CD4-positive, CD25-positive, alpha-beta regulatory T cell (primary cell): ENCODE measurements around the gene IBSP. TPM values are rescaled to one million over a fixed set of nuclear protein-coding genes. Genes with fewer than 3 reads are reported as not detected.

Experiments
- polyA plus RNA-seq, 4 donors: library from polyadenylated mRNA; unstranded; fragments of 300-500 nt; fragmentation: Illumina TruSeq; gene quantifications; one replicate each; pipeline ENCODE4 v1.2.3, GENCODE V29; 2021
- total RNA-seq: library from RNA; stranded (reverse); gene quantifications from one replicate; pipeline ENCODE4 v1.2.3, GENCODE V29; 2022

Gene IBSP
- total and polyA plus RNA-seq, 5 donors from 2014 or later: not detected

Other genes starting within 250 kb of the IBSP start
- gene DSPP, start 191.0 kb upstream of the IBSP start, total RNA-seq: not detected
- gene DSPP, start 191.0 kb upstream of the IBSP start, polyA plus RNA-seq: not detected
- gene DMP1, start 149.3 kb upstream of the IBSP start, total RNA-seq: not detected
- gene DMP1, start 149.3 kb upstream of the IBSP start, polyA plus RNA-seq: not detected
- not detected for gene MEPE, start 33.4 kb downstream of the IBSP start, total RNA-seq
- gene MEPE, start 33.4 kb downstream of the IBSP start, polyA plus RNA-seq: not detected
- gene SPP1, start 176.2 kb downstream of the IBSP start, total RNA-seq: not detected
- gene SPP1, start 176.2 kb downstream of the IBSP start, polyA plus RNA-seq: under 1 TPM in 1 of 4 donors, not detected in 3; 0.56 TPM
- gene PKD2, start 208.1 kb downstream of the IBSP start, total RNA-seq: 17.3 TPM
- 1 to 10 TPM; 2.0 to 5.5 (median 3.9) TPM for gene PKD2, start 208.1 kb downstream of the IBSP start, polyA plus RNA-seq